T-helper 2 cell treated with Interferon-gamma antibody and Interleukin-4, amounts not matched to agents 5 μg/mL and 100 μg/mL, for 36 hours (primary cell): ENCODE measurements around the gene KIAA0040.

Source experiments
- DNase-seq: peaks from one replicate; pipeline ENCODE4 v3.0.0; 2021; ENCODE audit warnings: low spot score
- H3K27ac Mint-ChIP-seq: one replicate; pipeline ENCODE4 v1.8.0; 2021; ENCODE audit warnings: mild to moderate bottlenecking, mixed read lengths
- H3K27me3 Mint-ChIP-seq: one replicate; pipeline ENCODE4 v1.8.0; 2021; ENCODE audit warnings: low read depth, mixed read lengths
- H3K36me3 Mint-ChIP-seq: one replicate; pipeline ENCODE4 v1.8.0; 2021; ENCODE audit warnings: low read depth, mixed read lengths
- H3K4me1 Mint-ChIP-seq: one replicate; pipeline ENCODE4 v1.8.0; 2021; ENCODE audit warnings: low read depth, mixed read lengths
- H3K4me3 Mint-ChIP-seq: one replicate; pipeline ENCODE4 v1.8.0; 2022; ENCODE audit warnings: mild to moderate bottlenecking, moderate library complexity, mixed read lengths
- H3K9me3 Mint-ChIP-seq: one replicate; pipeline ENCODE4 v1.8.0; 2021; ENCODE audit warnings: mixed read lengths

Gene KIAA0040

DNA sequence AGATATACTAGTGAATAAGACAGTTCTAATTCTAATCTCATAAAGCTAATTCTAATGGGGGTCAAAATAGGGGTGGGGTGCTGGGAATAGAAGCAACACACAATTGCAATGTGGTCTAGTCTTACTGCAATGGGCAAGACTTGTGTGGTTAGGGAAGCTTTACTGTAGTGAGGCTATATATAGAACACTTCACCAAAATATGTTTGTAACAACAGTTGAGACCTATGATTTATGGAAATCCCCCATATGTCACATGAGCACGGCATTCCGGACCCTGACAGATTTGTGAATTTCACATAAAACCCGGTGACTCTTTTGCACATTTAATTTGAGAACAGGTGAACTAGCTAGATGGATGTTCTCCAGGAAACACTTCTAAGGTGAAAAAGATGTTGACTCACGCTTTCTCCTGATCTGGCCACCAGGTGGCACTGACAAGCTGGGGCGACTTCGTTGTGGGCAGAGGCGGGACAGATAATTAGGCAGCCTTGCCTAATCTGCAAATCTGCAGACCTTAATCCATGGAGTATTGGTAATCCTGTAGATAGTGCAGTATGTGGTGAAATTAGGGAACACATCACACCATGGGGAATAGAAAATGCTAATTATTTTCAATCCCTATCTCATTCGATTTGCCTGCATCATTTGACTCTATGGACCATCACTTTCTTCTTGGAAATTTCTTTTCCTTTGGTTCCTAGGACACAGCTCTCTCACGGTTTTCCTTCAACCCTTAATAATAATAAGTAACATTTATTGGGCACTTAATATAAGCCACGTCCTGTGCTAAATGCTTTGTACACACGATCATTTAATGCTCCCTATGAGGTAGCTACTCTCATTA, 37.7 kb downstream of the KIAA0040 start:
- Mint-ChIP-seq H3K9me3 (no peaks in the 10 kb centered on the region), H3K4me3 (no peak overlapping the region), H3K4me1 (peaks cover 15% of the 10 kb centered on the region), H3K27me3 (peaks cover 33% of the 10 kb centered on the region), H3K36me3 (peaks cover 21% of the 10 kb centered on the region), H3K27ac (no peak overlapping the region)
- peak; percentile 48 for DNase-seq

DNA sequence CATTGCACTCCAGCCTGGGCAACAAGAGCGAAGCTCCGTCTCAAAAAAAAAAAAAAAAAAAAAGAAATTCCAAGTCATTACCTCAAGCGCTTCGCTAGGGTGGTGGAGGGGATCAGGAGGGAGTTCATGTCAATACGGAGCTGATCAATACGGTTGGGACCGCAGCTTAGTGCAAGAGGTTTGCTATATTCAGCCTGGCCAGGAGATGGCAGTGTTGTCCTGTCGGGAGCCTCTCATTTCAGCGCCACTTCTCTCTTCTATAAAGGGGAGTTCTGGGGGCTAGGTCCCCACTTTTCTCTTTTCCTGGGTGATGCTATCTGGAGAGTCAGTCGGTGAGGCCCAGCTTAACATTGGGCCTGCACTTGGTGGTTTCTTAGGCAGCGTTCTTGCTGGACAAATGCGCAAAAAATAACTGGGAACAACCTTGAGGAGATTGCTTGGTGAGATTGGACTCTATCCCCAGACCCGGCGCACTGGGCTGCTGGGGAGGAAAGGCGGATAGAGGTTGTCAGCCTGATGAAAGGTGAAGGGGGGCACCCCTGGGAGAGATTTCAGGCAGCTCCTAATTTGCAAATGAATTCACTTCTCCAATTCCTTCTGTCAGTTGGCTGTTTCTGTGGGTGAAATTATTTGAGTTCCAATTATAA, 40.4 kb downstream of the KIAA0040 start:
- Mint-ChIP-seq H3K4me1 (peaks cover 12% of the 10 kb centered on the region), H3K27me3 (peaks cover 44% of the 10 kb centered on the region), H3K4me3 (no peak overlapping the region), H3K36me3 (peaks cover 2% of the 10 kb centered on the region), H3K27ac (no peak overlapping the region), H3K9me3 (no peaks in the 10 kb centered on the region)
- DNase-seq: peak; percentile 42

DNA sequence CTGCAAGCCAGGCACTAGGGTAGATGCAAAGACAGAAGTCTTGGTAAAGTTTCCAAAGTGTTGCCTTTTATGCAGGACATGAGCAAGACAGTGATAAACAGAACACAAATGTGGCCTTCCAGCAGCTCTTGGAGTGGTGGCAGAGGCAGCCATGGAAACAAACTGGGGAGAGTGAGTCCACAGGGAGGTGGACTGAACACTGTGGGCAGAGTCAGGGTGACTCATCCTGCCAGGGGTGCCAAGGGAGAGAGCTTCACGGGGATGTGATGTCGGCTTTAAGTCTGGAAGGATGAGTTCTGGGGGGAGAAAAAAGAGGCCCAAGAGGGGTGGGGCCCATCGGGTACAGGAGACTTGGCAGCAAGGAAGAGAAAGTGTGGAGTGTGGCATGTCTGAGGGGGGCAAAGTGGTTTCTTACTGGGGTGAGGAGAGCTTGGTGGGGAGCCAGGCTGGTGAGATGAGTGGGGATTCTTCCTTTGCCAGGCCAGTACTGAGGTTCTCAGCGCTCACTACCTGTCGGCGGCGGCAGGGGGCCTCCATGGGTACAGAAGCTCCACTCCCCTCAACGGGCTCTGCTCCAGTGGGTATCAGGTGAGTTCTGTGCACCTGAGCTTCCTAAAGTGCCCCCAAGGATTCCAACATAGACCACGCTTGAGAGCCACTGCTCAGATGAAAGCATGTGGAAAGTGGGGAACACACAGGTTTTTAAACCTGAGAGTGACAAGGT, 41.8 kb downstream of the KIAA0040 start:
- no peak for DNase-seq
- Mint-ChIP-seq H3K27me3 (peaks cover 47% of the 10 kb centered on the region), H3K4me1 (peaks cover 11% of the 10 kb centered on the region), H3K36me3 (no peaks in the 10 kb centered on the region), H3K9me3 (no peaks in the 10 kb centered on the region), H3K27ac (no peak overlapping the region), H3K4me3 (no peak overlapping the region)

DNA sequence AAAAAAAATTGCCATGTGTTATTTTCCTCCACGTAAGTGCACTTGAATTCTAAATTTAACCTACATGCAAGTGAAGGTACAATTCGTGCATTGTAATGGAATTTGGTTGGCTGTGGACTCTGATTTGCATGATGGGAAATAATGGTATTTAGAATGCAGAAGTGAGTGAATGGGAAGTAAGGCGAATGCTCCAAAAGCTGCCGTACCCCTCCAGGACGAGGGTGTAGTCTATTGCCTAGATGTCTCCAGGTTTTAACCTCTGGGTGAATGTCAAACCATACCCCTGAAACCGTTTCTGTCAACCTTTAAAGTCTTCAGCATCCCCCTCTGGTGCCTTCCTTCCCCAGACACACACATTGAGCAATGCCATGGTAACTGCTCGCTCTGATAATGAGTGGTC, 44.5 kb downstream of the KIAA0040 start:
- Mint-ChIP-seq H3K36me3 (no peaks in the 10 kb centered on the region), H3K9me3 (no peaks in the 10 kb centered on the region), H3K27ac (no peak overlapping the region), H3K4me1 (peaks cover 2% of the 10 kb centered on the region), H3K4me3 (no peak overlapping the region), H3K27me3 (peaks cover 36% of the 10 kb centered on the region)
- DNase-seq: no peak

DNA sequence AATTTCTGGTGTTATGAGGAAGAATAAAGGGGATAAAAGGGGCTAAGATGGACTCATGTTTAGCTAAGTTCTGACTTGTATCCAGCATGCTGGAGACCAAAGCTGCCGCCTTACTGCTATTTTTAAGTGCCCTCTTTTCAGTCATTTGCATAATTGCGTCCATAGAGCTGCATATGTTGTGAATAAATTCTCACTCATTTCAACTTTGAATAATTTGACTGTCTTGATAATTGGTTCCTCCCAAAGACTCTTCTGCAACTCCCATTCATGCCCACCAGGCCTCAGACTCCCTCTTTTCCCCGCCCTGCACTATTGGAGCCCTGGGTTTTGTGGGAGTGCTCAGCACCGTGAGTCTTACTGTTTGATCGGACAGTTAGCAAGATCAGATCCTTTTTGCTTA, 45.0 kb downstream of the KIAA0040 start:
- no peak overlapping the region for H3K27ac Mint-ChIP-seq
- H3K4me1 Mint-ChIP-seq: peaks cover 2% of the 10 kb centered on the region
- H3K4me3 Mint-ChIP-seq: no peak overlapping the region
- H3K9me3 Mint-ChIP-seq: no peaks in the 10 kb centered on the region
- peaks cover 31% of the 10 kb centered on the region for H3K27me3 Mint-ChIP-seq
- DNase-seq: no peak
- no peaks in the 10 kb centered on the region for H3K36me3 Mint-ChIP-seq

DNA sequence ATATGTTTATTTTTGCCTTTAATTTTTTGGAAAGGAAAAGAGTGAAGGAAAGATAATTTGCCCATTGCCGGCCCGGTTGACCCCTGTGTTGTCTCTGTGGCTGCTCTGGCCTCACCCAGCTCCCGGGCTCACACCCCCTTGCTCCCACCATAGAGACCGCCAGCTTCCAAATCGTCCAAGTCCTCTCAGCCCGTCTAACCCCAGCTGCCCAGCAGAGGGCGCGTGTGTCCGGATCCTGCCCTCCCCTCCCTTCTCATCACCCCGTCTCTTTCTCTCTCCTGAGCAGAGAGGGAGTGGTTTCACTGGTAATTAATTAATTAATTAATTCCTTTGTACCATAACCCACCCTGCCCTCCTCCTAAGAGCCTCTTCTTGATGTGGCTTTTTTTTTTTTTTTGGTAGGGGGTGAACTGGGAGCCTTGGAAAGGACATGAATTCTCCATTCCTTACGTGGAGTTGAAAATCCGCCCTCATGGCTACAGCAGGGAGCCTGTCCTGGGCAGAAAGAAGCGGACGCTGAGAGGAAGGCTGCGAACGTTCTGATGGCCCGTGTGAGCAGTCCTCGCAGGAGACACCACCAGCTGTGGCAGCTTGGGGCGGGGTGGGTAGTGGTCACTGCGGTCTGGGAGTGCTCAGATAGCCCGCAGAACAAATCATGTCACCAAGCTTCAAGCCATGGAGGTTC, 45.9 kb downstream of the KIAA0040 start:
- no peaks in the 10 kb centered on the region for H3K9me3 Mint-ChIP-seq
- H3K4me3 Mint-ChIP-seq: no peak overlapping the region
- H3K27me3 Mint-ChIP-seq: peaks cover 26% of the 10 kb centered on the region
- H3K36me3 Mint-ChIP-seq: no peaks in the 10 kb centered on the region
- no peak overlapping the region for H3K27ac Mint-ChIP-seq
- peak; percentile 47 for DNase-seq
- H3K4me1 Mint-ChIP-seq: peaks cover 4% of the 10 kb centered on the region

DNA sequence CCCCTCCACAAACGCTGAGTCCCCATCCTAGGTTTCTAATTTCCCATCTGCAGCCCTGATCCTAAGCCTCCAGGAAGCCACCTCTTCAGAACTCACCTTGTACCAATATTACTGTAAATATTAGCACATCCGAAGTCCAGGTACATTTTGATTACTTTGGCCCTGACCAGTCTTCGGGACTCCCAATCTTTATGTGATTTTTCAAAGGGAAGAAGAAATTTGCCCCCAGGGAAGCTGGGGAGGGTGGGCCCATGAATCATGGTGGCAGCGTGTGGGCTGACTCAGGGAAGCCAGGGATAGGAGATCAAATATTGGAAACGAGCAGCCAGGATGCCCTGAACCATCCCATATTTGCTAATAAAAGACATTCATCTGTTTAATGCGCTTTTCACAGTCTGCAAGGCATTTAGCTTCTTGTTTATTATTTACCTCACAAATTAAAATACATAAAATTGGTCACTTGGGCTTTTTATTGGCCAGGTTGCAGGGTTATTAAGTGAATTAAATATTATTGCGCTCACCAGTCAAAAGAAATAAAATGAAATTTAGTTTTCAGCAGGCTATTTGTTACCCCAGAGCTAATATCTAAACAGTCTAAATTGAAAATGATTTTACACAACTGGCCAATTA, 46.6 kb downstream of the KIAA0040 start:
- DNase-seq: no peak
- Mint-ChIP-seq H3K4me3 (no peak overlapping the region), H3K4me1 (peaks cover 5% of the 10 kb centered on the region), H3K27me3 (peaks cover 20% of the 10 kb centered on the region), H3K9me3 (no peaks in the 10 kb centered on the region), H3K36me3 (no peaks in the 10 kb centered on the region), H3K27ac (no peak overlapping the region)

DNA sequence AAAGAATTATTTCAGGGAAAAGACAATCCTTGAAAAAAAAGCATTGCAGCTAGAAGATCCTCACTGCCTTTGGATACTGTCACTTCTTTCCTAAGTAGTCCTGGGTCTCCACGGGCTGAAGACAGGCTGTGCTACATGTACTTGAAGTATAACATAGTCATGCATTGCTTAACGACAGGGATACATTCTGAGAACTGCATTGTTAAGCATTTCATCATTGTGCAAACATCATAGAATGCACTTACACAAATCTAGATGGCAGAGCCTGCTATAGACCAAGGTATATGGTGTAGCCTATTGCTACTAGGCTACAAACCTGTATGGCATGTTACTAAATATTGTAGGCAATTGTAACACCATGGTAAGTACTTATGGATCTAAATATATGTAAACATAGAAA, 54.0 kb downstream of the KIAA0040 start:
- peaks cover 26% of the 10 kb centered on the region for H3K27me3 Mint-ChIP-seq
- H3K9me3 Mint-ChIP-seq: no peaks in the 10 kb centered on the region
- no peak for DNase-seq
- peaks cover 6% of the 10 kb centered on the region for H3K4me1 Mint-ChIP-seq
- no peak overlapping the region for H3K27ac Mint-ChIP-seq
- H3K36me3 Mint-ChIP-seq: no peaks in the 10 kb centered on the region
- no peak overlapping the region for H3K4me3 Mint-ChIP-seq

DNA sequence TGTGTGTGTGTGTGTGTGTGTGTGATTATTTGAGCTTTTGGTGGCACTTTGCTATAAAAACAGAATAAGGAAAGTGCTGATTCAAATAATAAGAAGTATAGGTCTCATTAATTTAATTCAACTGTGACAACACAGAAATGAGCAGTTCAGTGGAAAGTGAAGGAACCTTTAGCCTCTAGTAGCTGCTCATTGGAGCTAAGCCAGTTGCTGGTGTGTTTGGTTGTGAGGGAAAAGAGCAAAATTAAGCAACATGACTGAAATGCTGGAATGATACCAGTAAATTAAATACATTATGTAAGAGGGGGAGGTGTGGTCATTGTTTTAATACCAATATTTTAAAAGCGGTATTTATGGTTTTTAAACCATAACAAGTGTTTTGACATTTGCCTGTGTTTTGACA, 55.2 kb downstream of the KIAA0040 start:
- no peak overlapping the region for H3K27ac Mint-ChIP-seq
- H3K36me3 Mint-ChIP-seq: no peaks in the 10 kb centered on the region
- H3K9me3 Mint-ChIP-seq: no peaks in the 10 kb centered on the region
- H3K4me3 Mint-ChIP-seq: no peak overlapping the region
- no peak for DNase-seq
- H3K27me3 Mint-ChIP-seq: peaks cover 26% of the 10 kb centered on the region
- H3K4me1 Mint-ChIP-seq: peaks cover 6% of the 10 kb centered on the region

DNA sequence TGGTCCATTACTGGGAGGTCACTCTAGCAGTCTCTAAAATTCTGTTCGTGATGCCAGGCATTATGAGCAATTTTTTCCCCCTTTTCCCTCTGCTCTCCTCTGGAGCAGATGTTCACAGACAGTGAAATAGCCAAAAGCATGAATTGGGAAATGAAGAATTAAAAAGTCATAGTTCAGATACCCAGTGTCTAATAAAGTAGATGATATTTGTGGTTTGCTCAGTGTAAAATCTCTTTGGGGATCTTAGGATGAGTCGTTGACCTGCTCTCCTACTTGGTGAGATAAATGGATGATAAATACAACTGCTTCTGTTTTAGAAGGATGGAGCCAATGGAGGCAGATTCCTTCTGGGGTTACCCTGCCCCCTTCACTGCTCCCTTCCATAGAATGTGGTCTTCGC, 56.3 kb downstream of the KIAA0040 start:
- no peaks in the 10 kb centered on the region for H3K36me3 Mint-ChIP-seq
- peaks cover 3% of the 10 kb centered on the region for H3K4me1 Mint-ChIP-seq
- H3K27me3 Mint-ChIP-seq: peaks cover 26% of the 10 kb centered on the region
- no peaks in the 10 kb centered on the region for H3K9me3 Mint-ChIP-seq
- no peak overlapping the region for H3K27ac Mint-ChIP-seq
- no peak for DNase-seq
- no peak overlapping the region for H3K4me3 Mint-ChIP-seq

DNA sequence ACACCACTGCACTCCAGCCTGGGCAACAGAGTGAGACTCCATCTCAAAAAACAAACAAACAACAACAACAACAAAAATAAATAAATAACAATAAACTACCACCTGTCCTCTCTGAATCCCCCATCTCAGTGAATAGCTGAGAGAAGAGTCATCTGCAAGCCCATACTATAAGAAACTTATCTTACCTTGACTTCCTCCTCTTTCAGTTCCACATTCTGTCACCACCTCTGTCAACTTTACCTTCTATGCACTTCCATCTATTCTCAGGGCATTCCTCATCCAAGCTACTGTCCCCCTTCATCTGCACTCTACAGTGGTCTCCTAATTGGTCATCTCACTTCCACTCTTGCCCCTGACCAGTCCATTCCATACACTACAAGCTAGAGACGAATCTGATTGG, 58.1 kb downstream of the KIAA0040 start:
- Mint-ChIP-seq H3K27ac (no peak overlapping the region), H3K36me3 (no peaks in the 10 kb centered on the region), H3K27me3 (peaks cover 26% of the 10 kb centered on the region), H3K4me3 (no peak overlapping the region), H3K4me1 (peaks cover 7% of the 10 kb centered on the region), H3K9me3 (no peaks in the 10 kb centered on the region)
- no peak for DNase-seq

DNA sequence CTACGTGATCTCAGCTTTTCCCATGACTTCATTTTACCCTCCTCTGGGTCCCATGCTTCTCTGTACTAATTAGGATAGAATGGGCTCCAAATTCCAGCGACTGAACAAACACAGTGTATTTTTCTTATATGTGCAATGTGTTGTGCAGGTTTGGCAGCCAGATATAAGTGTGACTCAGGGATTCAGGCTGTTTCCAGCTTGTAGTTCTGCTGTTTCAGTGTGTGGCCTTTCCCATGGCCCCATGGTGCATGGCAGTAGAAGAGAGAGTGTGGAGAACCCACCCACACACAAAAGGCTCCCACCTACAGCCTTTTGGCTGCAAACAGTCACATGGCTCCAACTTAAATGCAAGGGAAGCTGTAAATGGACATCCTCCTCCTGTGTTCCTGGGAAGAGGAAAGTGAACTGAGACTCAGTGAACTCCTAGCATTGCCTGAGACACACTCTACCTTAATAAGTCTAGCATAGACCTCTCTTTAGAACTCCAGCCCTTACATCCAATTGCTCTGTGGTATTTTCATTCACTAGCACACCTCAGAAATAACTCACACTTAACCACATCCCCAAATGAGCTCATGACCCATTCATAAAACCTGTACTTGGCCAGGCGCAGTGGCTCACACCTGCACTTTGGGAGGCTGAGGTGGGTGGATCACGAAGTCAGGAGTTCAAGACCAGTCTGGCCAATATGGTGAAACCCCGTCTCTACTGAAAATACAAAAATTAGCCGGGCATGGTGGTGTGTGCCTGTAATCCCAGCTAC, 58.7 kb downstream of the KIAA0040 start:
- Mint-ChIP-seq H3K36me3 (no peaks in the 10 kb centered on the region), H3K9me3 (no peaks in the 10 kb centered on the region), H3K27me3 (peaks cover 26% of the 10 kb centered on the region), H3K27ac (no peak overlapping the region), H3K4me1 (peaks cover 7% of the 10 kb centered on the region), H3K4me3 (no peak overlapping the region)
- no peak for DNase-seq

DNA sequence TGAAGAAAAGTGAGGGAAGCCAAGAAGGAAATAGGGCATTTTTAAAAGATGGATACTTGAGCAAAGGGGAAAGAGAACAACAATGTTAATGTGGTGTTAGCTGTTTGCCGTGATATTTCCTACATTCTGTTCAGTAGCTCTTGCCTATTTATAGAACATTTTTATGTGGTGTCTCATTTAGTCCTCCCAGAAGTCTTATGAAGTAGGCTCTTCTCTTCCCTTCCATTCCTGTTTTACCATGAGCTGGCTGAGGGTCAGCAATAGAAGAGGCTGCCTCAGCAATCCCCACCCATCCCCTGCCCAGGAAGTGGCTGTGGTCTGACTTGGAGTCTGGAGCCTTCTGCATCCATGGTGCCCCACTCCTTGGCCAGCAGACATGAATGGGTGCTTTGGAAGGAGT, 60.1 kb downstream of the KIAA0040 start:
- peaks cover 24% of the 10 kb centered on the region for H3K27me3 Mint-ChIP-seq
- no peaks in the 10 kb centered on the region for H3K36me3 Mint-ChIP-seq
- DNase-seq: no peak

More for the DNA sequence above, 60.1 kb downstream of the KIAA0040 start:
- Mint-ChIP-seq H3K9me3 (no peaks in the 10 kb centered on the region), H3K4me3 (no peak overlapping the region), H3K4me1 (peaks cover 7% of the 10 kb centered on the region), H3K27ac (no peak overlapping the region)
